Stimulated activated effector memory CD8-positive, alpha-beta T cell treated with anti-CD3 and anti-CD28 coated beads, Interleukin-12 subunit alpha, Interleukin-12 subunit beta, amount 100 ng/mL, for 72 hours (primary cell): ENCODE results near the gene EPHA7.

Experiments
- ATAC-seq: fragments of 150-1000 bp; cut with Tn5 transposase; 2 replicates; pipeline ENCODE4 v1.10.0; 2021
- DNase-seq, 2 donors: peaks; one replicate each; pipeline ENCODE4 v3.0.0; 2021 to 2022; ENCODE audit warnings: low spot score in 2 of 2
- H3K27ac Mint-ChIP-seq: one replicate; pipeline ENCODE4 v1.8.0; 2022; ENCODE audit warnings: mild to moderate bottlenecking, mixed read lengths
- H3K36me3 Mint-ChIP-seq: one replicate; pipeline ENCODE4 v1.8.0; 2022; ENCODE audit warnings: mild to moderate bottlenecking, mixed read lengths
- H3K4me1 Mint-ChIP-seq: one replicate; pipeline ENCODE4 v1.8.0; 2022; ENCODE audit warnings: mixed read lengths
- H3K4me3 Mint-ChIP-seq: one replicate; pipeline ENCODE4 v1.8.0; 2022; ENCODE audit warnings: mild to moderate bottlenecking, mixed read lengths
- H3K9me3 Mint-ChIP-seq: one replicate; pipeline ENCODE4 v1.8.0; 2022; ENCODE audit warnings: mixed read lengths

Gene EPHA7

GRCh38 chr6:93365445-93365844 lies 53.9 kb downstream of the EPHA7 start:
- no peak for ATAC-seq
- Mint-ChIP-seq H3K9me3 (peaks cover 11% of the 10 kb centered on the region), H3K27ac (no peak overlapping the region), H3K36me3 (no peaks in the 10 kb centered on the region), H3K4me3 (no peak overlapping the region), H3K4me1 (no peaks in the 10 kb centered on the region)
- DNase-seq = no peak

GRCh38 chr6:93358435-93358834 lies 60.9 kb downstream of the EPHA7 start:
- Mint-ChIP-seq H3K4me3 (no peak overlapping the region), H3K27ac (no peak overlapping the region), H3K36me3 (no peaks in the 10 kb centered on the region), H3K9me3 (peaks cover 6% of the 10 kb centered on the region), H3K4me1 (no peaks in the 10 kb centered on the region)
- DNase-seq (no peak), ATAC-seq (no peak)

- H3K9me3 Mint-ChIP-seq = peaks cover 12% of the 10 kb centered on the region
- no peak overlapping the region for H3K27ac Mint-ChIP-seq
- no peaks in the 10 kb centered on the region for H3K36me3 Mint-ChIP-seq
- no peak for ATAC-seq
- no peak for DNase-seq
- no peak overlapping the region for H3K4me3 Mint-ChIP-seq
- no peaks in the 10 kb centered on the region for H3K4me1 Mint-ChIP-seq
Measured at GRCh38 chr6:93352604-93353003, 66.8 kb downstream of the EPHA7 start.

- no peaks in the 10 kb centered on the region for H3K36me3 Mint-ChIP-seq
- no peak overlapping the region for H3K27ac Mint-ChIP-seq
- ATAC-seq = no peak
Measured at GRCh38 chr6:93351222-93351621, 68.1 kb downstream of the EPHA7 start.

GRCh38 chr6:93350774-93351173 lies 68.6 kb downstream of the EPHA7 start:
- Mint-ChIP-seq H3K4me1 (no peaks in the 10 kb centered on the region), H3K36me3 (no peaks in the 10 kb centered on the region), H3K4me3 (no peak overlapping the region), H3K27ac (no peak overlapping the region), H3K9me3 (peaks cover 12% of the 10 kb centered on the region)
- DNase-seq (no peak), ATAC-seq (no peak)

More at GRCh38 chr6:93351222-93351621, 68.1 kb downstream of the EPHA7 start:
- Mint-ChIP-seq H3K9me3 (peaks cover 12% of the 10 kb centered on the region), H3K4me1 (no peaks in the 10 kb centered on the region), H3K4me3 (no peak overlapping the region)
- DNase-seq = no peak

GRCh38 chr6:93344333-93344835 lies 75.0 kb downstream of the EPHA7 start:
- Mint-ChIP-seq H3K27ac (no peak overlapping the region), H3K4me3 (no peak overlapping the region), H3K36me3 (no peaks in the 10 kb centered on the region), H3K4me1 (no peaks in the 10 kb centered on the region), H3K9me3 (peaks cover 3% of the 10 kb centered on the region)
- ATAC-seq (no peak), DNase-seq (no peak)

GRCh38 chr6:93343476-93343875 lies 75.9 kb downstream of the EPHA7 start:
- Mint-ChIP-seq H3K36me3 (no peaks in the 10 kb centered on the region), H3K4me1 (no peaks in the 10 kb centered on the region), H3K4me3 (no peak overlapping the region), H3K9me3 (peaks cover 3% of the 10 kb centered on the region), H3K27ac (no peak overlapping the region)
- no peak for DNase-seq
- ATAC-seq = no peak

- H3K27ac Mint-ChIP-seq = no peak overlapping the region
- ATAC-seq (no peak), DNase-seq (no peak)
- peaks cover 6% of the 10 kb centered on the region for H3K9me3 Mint-ChIP-seq
- H3K36me3 Mint-ChIP-seq = no peaks in the 10 kb centered on the region
- no peaks in the 10 kb centered on the region for H3K4me1 Mint-ChIP-seq
- no peak overlapping the region for H3K4me3 Mint-ChIP-seq
Measured at GRCh38 chr6:93341900-93342613, 77.3 kb downstream of the EPHA7 start.

GRCh38 chr6:93337772-93338394 lies 81.5 kb downstream of the EPHA7 start:
- DNase-seq (no peak), ATAC-seq (no peak)
- Mint-ChIP-seq H3K4me3 (no peak overlapping the region), H3K36me3 (no peaks in the 10 kb centered on the region), H3K27ac (no peak overlapping the region), H3K4me1 (no peaks in the 10 kb centered on the region), H3K9me3 (peaks cover 6% of the 10 kb centered on the region)

GRCh38 chr6:93337014-93337413 lies 82.3 kb downstream of the EPHA7 start:
- ATAC-seq (no peak), DNase-seq (no peak)
- Mint-ChIP-seq H3K27ac (no peak overlapping the region), H3K9me3 (peaks cover 6% of the 10 kb centered on the region), H3K4me3 (no peak overlapping the region), H3K4me1 (no peaks in the 10 kb centered on the region), H3K36me3 (no peaks in the 10 kb centered on the region)

GRCh38 chr6:93329301-93330000 lies 89.9 kb downstream of the EPHA7 start:
- ATAC-seq = no peak
- H3K4me3 Mint-ChIP-seq = no peak overlapping the region
- H3K4me1 Mint-ChIP-seq = no peaks in the 10 kb centered on the region

GRCh38 chr6:93327857-93328256 lies 91.5 kb downstream of the EPHA7 start:
- H3K4me3 Mint-ChIP-seq = no peak overlapping the region
- H3K36me3 Mint-ChIP-seq = no peaks in the 10 kb centered on the region
- no peak for ATAC-seq
- H3K9me3 Mint-ChIP-seq = peaks cover 16% of the 10 kb centered on the region
- no peaks in the 10 kb centered on the region for H3K4me1 Mint-ChIP-seq
- no peak for DNase-seq
- no peak overlapping the region for H3K27ac Mint-ChIP-seq

More at GRCh38 chr6:93329301-93330000, 89.9 kb downstream of the EPHA7 start:
- DNase-seq = no peak
- H3K36me3 Mint-ChIP-seq = no peaks in the 10 kb centered on the region
- peaks cover 19% of the 10 kb centered on the region for H3K9me3 Mint-ChIP-seq
- no peak overlapping the region for H3K27ac Mint-ChIP-seq

- no peak overlapping the region for H3K27ac Mint-ChIP-seq
- peaks cover 16% of the 10 kb centered on the region for H3K9me3 Mint-ChIP-seq
- H3K36me3 Mint-ChIP-seq = no peaks in the 10 kb centered on the region
- DNase-seq (no peak), ATAC-seq (no peak)
- H3K4me3 Mint-ChIP-seq = no peak overlapping the region
- no peaks in the 10 kb centered on the region for H3K4me1 Mint-ChIP-seq
Measured at GRCh38 chr6:93325761-93326160, 93.6 kb downstream of the EPHA7 start.

- H3K9me3 Mint-ChIP-seq = peaks cover 12% of the 10 kb centered on the region
- no peak for DNase-seq
- no peaks in the 10 kb centered on the region for H3K4me1 Mint-ChIP-seq
- no peak overlapping the region for H3K4me3 Mint-ChIP-seq
- no peak overlapping the region for H3K27ac Mint-ChIP-seq
- H3K36me3 Mint-ChIP-seq = no peaks in the 10 kb centered on the region
- no peak for ATAC-seq
Measured at GRCh38 chr6:93323630-93324029, 95.7 kb downstream of the EPHA7 start.

GRCh38 chr6:93322651-93323050 lies 96.7 kb downstream of the EPHA7 start:
- DNase-seq (no peak), ATAC-seq (no peak)
- Mint-ChIP-seq H3K27ac (no peak overlapping the region), H3K36me3 (no peaks in the 10 kb centered on the region), H3K4me3 (no peak overlapping the region), H3K4me1 (no peaks in the 10 kb centered on the region), H3K9me3 (peaks cover 5% of the 10 kb centered on the region)

GRCh38 chr6:93319304-93319703 lies 100.1 kb downstream of the EPHA7 start:
- Mint-ChIP-seq H3K4me3 (no peak overlapping the region), H3K4me1 (no peaks in the 10 kb centered on the region), H3K36me3 (no peaks in the 10 kb centered on the region), H3K9me3 (peaks cover 6% of the 10 kb centered on the region), H3K27ac (no peak overlapping the region)
- DNase-seq (no peak), ATAC-seq (no peak)
